K562 (cell line): Measurements from ENCODE around the gene KCNK1. TPM values are rescaled to one million over a fixed set of nuclear protein-coding genes. Genes with fewer than 3 reads are reported as not detected.
A peak's percentile ranks its signal among the peaks of the same experiment; 100 is the strongest.

ENCODE experiments used
- CGGBP1 ChIP-seq: fragments of 250-450 bp; sonication (Bioruptor Pico); IDR thresholded peaks from 2 replicates; pipeline ENCODE4 v1.9.0; 2021; ENCODE audit warnings: mild to moderate bottlenecking
- CTBP1 ChIP-seq: fragments of 450-650 bp; IDR thresholded peaks from 2 replicates; pipeline ENCODE4 v1.6.1; 2016; ENCODE audit warnings: borderline replicate concordance
- ESRRA ChIP-seq: fragments of 450-650 bp; IDR thresholded peaks from 2 replicates; pipeline ENCODE4 v1.6.1; 2014; ENCODE audit warnings: low read depth, mild to moderate bottlenecking, moderate library complexity, borderline replicate concordance
- LARP7 ChIP-seq: fragments of 450-650 bp; IDR thresholded peaks from 2 replicates; pipeline ENCODE4 v1.6.1; 2016
- ZNF224 ChIP-seq: sonication (generic); formaldehyde crosslinking; IDR thresholded peaks from 2 replicates; pipeline ENCODE4 v1.8.0; 2022; ENCODE audit warnings: mild to moderate bottlenecking, missing genetic modification reagents
- ZNF408 ChIP-seq: fragments of 250-450 bp; sonication (Bioruptor Pico); IDR thresholded peaks from 2 replicates; pipeline ENCODE4 v1.4.0; 2020; ENCODE audit warnings: low read depth, mild to moderate bottlenecking, moderate library complexity
- ZNF639 ChIP-seq, 2 experiments: fragments of 200-800 bp in 1 of 2; sonication (Bioruptor generic) in 1 of 2; sonication (generic) in 1 of 2; formaldehyde crosslinking in 1 of 2; IDR thresholded peaks in 1 of 2; conservative IDR thresholded peaks in 1 of 2; 2 replicates each; pipeline versions ENCODE4 v1.5.0 to v1.6.1; 2016 to 2020; ENCODE audit warnings: missing compliant biosample characterization in 1 of 2, missing genetic modification characterization in 1 of 2, missing genetic modification reagents in 1 of 2
- polyA plus RNA-seq, 8 experiments: library from polyadenylated mRNA; depleted of rRNA in 4 of 8; stranded (reverse) in 5 of 8; unstranded in 3 of 8; fragments of >200 nt; fragmentation: Nextera tagmentation in 2 of 8; fragmentation: Illumina TruSeq in 1 of 8; extraction: Ambion mirVana in 2 of 8; extraction: Trizol in 1 of 8; gene quantifications; 2 replicates each; pipeline versions ENCODE4 v1.2.1 to v1.2.3, GENCODE V29; 2011 to 2014; ENCODE audit warnings: inconsistent platforms in 1 of 8, missing spikeins in 1 of 8
- total RNA-seq, 7 experiments: library from RNA; depleted of rRNA in 6 of 7; stranded (reverse); fragments of >200 nt in 6 of 7; fragmentation: Illumina TruSeq in 2 of 7; extraction: Trizol in 2 of 7; gene quantifications; 2 replicates each; pipeline versions ENCODE4 v1.2.1 to v1.2.3, GENCODE V29; 2011 to 2021; ENCODE audit warnings: low replicate concordance in 1 of 7
- TF ChIP-seq, protein P1 (sequence below): fragments of 450-650 bp; IDR thresholded peaks from 2 replicates; pipeline ENCODE4 v1.6.1; 2016; ENCODE audit warnings: mild to moderate bottlenecking, moderate library complexity
- TF ChIP-seq, protein P2 (sequence below): sonication (generic); formaldehyde crosslinking; IDR thresholded peaks from 2 replicates; pipeline ENCODE4 v1.8.0; 2023; ENCODE audit warnings: missing genetic modification reagents, mild to moderate bottlenecking, borderline replicate concordance

KCNK1 gene
- total and polyA plus RNA-seq, 9 of the 15 experiments (the other 6 are each of a cell fraction or from before 2014, with no cell fraction given), result 3.1 to 22.7 (median 6.0) TPM

- TF ChIP-seq, protein P1, sequence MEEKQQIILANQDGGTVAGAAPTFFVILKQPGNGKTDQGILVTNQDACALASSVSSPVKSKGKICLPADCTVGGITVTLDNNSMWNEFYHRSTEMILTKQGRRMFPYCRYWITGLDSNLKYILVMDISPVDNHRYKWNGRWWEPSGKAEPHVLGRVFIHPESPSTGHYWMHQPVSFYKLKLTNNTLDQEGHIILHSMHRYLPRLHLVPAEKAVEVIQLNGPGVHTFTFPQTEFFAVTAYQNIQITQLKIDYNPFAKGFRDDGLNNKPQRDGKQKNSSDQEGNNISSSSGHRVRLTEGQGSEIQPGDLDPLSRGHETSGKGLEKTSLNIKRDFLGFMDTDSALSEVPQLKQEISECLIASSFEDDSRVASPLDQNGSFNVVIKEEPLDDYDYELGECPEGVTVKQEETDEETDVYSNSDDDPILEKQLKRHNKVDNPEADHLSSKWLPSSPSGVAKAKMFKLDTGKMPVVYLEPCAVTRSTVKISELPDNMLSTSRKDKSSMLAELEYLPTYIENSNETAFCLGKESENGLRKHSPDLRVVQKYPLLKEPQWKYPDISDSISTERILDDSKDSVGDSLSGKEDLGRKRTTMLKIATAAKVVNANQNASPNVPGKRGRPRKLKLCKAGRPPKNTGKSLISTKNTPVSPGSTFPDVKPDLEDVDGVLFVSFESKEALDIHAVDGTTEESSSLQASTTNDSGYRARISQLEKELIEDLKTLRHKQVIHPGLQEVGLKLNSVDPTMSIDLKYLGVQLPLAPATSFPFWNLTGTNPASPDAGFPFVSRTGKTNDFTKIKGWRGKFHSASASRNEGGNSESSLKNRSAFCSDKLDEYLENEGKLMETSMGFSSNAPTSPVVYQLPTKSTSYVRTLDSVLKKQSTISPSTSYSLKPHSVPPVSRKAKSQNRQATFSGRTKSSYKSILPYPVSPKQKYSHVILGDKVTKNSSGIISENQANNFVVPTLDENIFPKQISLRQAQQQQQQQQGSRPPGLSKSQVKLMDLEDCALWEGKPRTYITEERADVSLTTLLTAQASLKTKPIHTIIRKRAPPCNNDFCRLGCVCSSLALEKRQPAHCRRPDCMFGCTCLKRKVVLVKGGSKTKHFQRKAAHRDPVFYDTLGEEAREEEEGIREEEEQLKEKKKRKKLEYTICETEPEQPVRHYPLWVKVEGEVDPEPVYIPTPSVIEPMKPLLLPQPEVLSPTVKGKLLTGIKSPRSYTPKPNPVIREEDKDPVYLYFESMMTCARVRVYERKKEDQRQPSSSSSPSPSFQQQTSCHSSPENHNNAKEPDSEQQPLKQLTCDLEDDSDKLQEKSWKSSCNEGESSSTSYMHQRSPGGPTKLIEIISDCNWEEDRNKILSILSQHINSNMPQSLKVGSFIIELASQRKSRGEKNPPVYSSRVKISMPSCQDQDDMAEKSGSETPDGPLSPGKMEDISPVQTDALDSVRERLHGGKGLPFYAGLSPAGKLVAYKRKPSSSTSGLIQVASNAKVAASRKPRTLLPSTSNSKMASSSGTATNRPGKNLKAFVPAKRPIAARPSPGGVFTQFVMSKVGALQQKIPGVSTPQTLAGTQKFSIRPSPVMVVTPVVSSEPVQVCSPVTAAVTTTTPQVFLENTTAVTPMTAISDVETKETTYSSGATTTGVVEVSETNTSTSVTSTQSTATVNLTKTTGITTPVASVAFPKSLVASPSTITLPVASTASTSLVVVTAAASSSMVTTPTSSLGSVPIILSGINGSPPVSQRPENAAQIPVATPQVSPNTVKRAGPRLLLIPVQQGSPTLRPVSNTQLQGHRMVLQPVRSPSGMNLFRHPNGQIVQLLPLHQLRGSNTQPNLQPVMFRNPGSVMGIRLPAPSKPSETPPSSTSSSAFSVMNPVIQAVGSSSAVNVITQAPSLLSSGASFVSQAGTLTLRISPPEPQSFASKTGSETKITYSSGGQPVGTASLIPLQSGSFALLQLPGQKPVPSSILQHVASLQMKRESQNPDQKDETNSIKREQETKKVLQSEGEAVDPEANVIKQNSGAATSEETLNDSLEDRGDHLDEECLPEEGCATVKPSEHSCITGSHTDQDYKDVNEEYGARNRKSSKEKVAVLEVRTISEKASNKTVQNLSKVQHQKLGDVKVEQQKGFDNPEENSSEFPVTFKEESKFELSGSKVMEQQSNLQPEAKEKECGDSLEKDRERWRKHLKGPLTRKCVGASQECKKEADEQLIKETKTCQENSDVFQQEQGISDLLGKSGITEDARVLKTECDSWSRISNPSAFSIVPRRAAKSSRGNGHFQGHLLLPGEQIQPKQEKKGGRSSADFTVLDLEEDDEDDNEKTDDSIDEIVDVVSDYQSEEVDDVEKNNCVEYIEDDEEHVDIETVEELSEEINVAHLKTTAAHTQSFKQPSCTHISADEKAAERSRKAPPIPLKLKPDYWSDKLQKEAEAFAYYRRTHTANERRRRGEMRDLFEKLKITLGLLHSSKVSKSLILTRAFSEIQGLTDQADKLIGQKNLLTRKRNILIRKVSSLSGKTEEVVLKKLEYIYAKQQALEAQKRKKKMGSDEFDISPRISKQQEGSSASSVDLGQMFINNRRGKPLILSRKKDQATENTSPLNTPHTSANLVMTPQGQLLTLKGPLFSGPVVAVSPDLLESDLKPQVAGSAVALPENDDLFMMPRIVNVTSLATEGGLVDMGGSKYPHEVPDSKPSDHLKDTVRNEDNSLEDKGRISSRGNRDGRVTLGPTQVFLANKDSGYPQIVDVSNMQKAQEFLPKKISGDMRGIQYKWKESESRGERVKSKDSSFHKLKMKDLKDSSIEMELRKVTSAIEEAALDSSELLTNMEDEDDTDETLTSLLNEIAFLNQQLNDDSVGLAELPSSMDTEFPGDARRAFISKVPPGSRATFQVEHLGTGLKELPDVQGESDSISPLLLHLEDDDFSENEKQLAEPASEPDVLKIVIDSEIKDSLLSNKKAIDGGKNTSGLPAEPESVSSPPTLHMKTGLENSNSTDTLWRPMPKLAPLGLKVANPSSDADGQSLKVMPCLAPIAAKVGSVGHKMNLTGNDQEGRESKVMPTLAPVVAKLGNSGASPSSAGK, result no peak
- TF ChIP-seq CTBP1 (peak; percentile 84), ZNF224 (CRISPR knock-in tag) (no peak), CGGBP1 (CRISPR knock-in tag) (no peak), ZNF639 (CRISPR knock-in tag; conservative IDR thresholded peaks at IDR 0.05 in 1 of 2, IDR thresholded peaks at IDR 0.05 in 1 of 2) (no peak), ESRRA (no peak), LARP7 (no peak), ZNF408 (CRISPR knock-in tag) (no peak)
- TF ChIP-seq, protein P2, sequence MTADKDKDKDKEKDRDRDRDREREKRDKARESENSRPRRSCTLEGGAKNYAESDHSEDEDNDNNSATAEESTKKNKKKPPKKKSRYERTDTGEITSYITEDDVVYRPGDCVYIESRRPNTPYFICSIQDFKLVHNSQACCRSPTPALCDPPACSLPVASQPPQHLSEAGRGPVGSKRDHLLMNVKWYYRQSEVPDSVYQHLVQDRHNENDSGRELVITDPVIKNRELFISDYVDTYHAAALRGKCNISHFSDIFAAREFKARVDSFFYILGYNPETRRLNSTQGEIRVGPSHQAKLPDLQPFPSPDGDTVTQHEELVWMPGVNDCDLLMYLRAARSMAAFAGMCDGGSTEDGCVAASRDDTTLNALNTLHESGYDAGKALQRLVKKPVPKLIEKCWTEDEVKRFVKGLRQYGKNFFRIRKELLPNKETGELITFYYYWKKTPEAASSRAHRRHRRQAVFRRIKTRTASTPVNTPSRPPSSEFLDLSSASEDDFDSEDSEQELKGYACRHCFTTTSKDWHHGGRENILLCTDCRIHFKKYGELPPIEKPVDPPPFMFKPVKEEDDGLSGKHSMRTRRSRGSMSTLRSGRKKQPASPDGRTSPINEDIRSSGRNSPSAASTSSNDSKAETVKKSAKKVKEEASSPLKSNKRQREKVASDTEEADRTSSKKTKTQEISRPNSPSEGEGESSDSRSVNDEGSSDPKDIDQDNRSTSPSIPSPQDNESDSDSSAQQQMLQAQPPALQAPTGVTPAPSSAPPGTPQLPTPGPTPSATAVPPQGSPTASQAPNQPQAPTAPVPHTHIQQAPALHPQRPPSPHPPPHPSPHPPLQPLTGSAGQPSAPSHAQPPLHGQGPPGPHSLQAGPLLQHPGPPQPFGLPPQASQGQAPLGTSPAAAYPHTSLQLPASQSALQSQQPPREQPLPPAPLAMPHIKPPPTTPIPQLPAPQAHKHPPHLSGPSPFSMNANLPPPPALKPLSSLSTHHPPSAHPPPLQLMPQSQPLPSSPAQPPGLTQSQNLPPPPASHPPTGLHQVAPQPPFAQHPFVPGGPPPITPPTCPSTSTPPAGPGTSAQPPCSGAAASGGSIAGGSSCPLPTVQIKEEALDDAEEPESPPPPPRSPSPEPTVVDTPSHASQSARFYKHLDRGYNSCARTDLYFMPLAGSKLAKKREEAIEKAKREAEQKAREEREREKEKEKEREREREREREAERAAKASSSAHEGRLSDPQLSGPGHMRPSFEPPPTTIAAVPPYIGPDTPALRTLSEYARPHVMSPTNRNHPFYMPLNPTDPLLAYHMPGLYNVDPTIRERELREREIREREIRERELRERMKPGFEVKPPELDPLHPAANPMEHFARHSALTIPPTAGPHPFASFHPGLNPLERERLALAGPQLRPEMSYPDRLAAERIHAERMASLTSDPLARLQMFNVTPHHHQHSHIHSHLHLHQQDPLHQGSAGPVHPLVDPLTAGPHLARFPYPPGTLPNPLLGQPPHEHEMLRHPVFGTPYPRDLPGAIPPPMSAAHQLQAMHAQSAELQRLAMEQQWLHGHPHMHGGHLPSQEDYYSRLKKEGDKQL (CRISPR knock-in tag), result no peak
These were observed 11.6 kb downstream of the KCNK1 start (continued) for GRCh38 chr1:233625510-233625981.
